Measurements from ENCODE around the gene LRRC32. TPM values are rescaled to one million over a fixed set of nuclear protein-coding genes. Genes with fewer than 3 reads are reported as not detected.

The LRRC32 gene
- total RNA-seq, 2 experiments from 2014 or later, result 5.5 to 25.3 TPM

- no TSS peak for BruUV-seq (replicated peaks)
- Histone ChIP-seq H3K4me2 (ENCODE audit: low read length) (no peak overlapping the region), H2AFZ (ENCODE audit: low read length) (no peak overlapping the region), H3K27ac (ENCODE audit: low read depth, low read length, poor library complexity, severe bottlenecking) (no peak overlapping the region), H4K20me1 (ENCODE audit: insufficient read depth, low read length) (no peaks in the 10 kb centered on the region), H3K4me3 (ENCODE audit: low read depth, low read length, poor library complexity, severe bottlenecking) (no peak overlapping the region), H3K9me2 (ENCODE audit: insufficient read depth, low read length) (no peaks in the 10 kb centered on the region), H3K36me3 (ENCODE audit: insufficient read depth, low read length) (peaks cover 57% of the 10 kb centered on the region), H3K4me1 (ENCODE audit: insufficient read depth, low read length, poor library complexity, severe bottlenecking) (peaks cover 55% of the 10 kb centered on the region), H3K79me2 (ENCODE audit: insufficient read depth, low read depth, low read length) (peaks cover 18% of the 10 kb centered on the region; the same call in 1 of the 2 replicates), H3K9me3 (ENCODE audit: low read length) (no peaks in the 10 kb centered on the region)
- CTCF ChIA-PET (ENCODE audit: unreplicated experiment), result interaction anchor here (0.7 kb wide), 1 partner anchor 25 kb away, joined by 5 read pairs; no protein-coding TSS in a partner anchor
- no peak for DNase-seq (ENCODE audit: low spot score)
- TF ChIP-seq EZH2phosphoT487 (IDR thresholded peaks at IDR 0.05; ENCODE audit: borderline replicate concordance, low read depth, low read length) (no peak), CTCF (conservative IDR thresholded peaks at IDR 0.05; ENCODE audit: low read length) (no peak)
- intact Hi-C loops (cut with micrococcal nuclease; ENCODE audit: unreplicated experiment), result no loop called here
- POLR2A ChIA-PET, result interaction anchor here (0.6 kb wide), 1 partner anchor 149 kb away, joined by 4 read pairs; no protein-coding TSS in a partner anchor
Observed at GRCh38 chr11:76662656-76663485, 7.7 kb downstream of the LRRC32 start.

GRCh38 chr11:76661834-76662434, 8.6 kb downstream of the LRRC32 start:
- no peak overlapping the region for H3K4me2 ChIP-seq (ENCODE audit: low read length)
- intact Hi-C loops (cut with micrococcal nuclease; ENCODE audit: unreplicated experiment), result no loop called here
- no TSS peak for BruUV-seq (replicated peaks)
- peaks cover 9% of the 10 kb centered on the region; the same call in 1 of the 2 replicates for H3K79me2 ChIP-seq (ENCODE audit: insufficient read depth, low read depth, low read length)
- ChIA-PET CTCF (ENCODE audit: unreplicated experiment) (no interaction called here), POLR2A (no interaction called here)
- TF ChIP-seq CTCF (conservative IDR thresholded peaks at IDR 0.05; ENCODE audit: low read length) (no peak), EZH2phosphoT487 (IDR thresholded peaks at IDR 0.05; ENCODE audit: borderline replicate concordance, low read depth, low read length) (no peak)
- H3K27ac ChIP-seq (ENCODE audit: low read depth, low read length, poor library complexity, severe bottlenecking), result no peak overlapping the region
- no peak for DNase-seq (ENCODE audit: low spot score)
- H3K4me1 ChIP-seq (ENCODE audit: insufficient read depth, low read length, poor library complexity, severe bottlenecking), result peaks cover 46% of the 10 kb centered on the region
- H3K4me3 ChIP-seq (ENCODE audit: low read depth, low read length, poor library complexity, severe bottlenecking), result no peak overlapping the region
- H2AFZ ChIP-seq (ENCODE audit: low read length), result no peak overlapping the region
- peaks cover 67% of the 10 kb centered on the region for H3K36me3 ChIP-seq (ENCODE audit: insufficient read depth, low read length)
- H3K9me3 ChIP-seq (ENCODE audit: low read length), result no peaks in the 10 kb centered on the region
- no peaks in the 10 kb centered on the region for H4K20me1 ChIP-seq (ENCODE audit: insufficient read depth, low read length)
- no peaks in the 10 kb centered on the region for H3K9me2 ChIP-seq (ENCODE audit: insufficient read depth, low read length)

All from OCI-LY7 (cell line).